OCI-LY7 (cell line): Measurements from ENCODE around the gene CLMP.

Source experiments
- EZH2phosphoT487 ChIP-seq: fragments of 200-600 bp; sonication (generic); IDR thresholded peaks from 2 replicates; pipeline ENCODE4 v1.6.1; 2018; ENCODE audit warnings: low read depth, borderline replicate concordance, mild to moderate bottlenecking, mixed run types, antibody characterized with exemption, low read length, moderate library complexity, mixed read lengths
- TF ChIP-seq, protein P1 (sequence below): fragments of 200-600 bp; sonication (generic); conservative IDR thresholded peaks from 2 replicates; pipeline ENCODE4 v1.5.1; 2014; ENCODE audit warnings: mild to moderate bottlenecking, antibody characterized with exemption, low read length, moderate library complexity, mixed read lengths

DNA sequence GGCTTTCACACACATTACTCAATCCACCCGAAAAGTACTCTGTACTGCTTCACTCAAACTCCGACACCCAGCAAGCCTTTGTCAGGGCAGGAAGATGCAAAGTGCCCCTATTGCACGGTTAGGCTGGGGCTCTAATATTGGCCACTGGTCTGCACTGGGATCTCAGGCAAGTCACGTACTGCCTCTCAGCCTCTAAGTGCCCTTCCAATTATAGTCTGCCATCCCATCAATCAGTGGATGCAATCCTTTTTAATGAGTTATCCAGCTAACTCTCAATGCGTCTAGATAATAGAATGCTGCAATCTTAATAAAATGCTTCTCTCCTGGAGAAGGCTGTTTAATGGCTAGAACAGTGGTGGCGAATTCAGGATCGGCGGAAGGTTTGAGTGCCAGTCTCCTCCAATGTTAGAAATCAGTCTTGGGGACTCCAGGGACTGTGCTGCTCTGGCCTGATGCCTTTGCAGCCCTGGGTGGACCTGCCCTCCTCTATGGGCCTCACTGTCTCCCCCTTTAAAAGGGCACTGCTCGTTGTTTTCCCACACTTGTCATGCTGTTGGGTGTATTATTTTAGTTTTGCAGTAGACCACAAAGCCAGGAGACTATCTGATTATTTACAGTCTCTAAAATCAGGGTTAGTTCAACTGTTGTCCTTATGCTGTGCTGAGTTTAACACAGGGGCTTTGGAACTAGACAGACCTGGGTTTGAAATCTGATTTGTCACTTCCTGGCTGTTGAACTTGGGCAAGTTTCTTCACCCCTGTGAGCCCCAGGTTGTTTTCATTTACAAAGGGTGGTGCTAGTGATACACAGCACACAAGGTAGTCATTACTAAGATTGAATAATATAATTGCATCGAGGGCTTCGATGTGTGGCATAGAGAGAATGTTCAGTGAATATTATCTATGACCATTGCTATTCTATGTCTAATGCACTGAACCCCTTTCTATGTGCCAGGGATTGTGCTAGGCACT lies 36.7 kb downstream of the CLMP start:
- TF ChIP-seq, protein P1, sequence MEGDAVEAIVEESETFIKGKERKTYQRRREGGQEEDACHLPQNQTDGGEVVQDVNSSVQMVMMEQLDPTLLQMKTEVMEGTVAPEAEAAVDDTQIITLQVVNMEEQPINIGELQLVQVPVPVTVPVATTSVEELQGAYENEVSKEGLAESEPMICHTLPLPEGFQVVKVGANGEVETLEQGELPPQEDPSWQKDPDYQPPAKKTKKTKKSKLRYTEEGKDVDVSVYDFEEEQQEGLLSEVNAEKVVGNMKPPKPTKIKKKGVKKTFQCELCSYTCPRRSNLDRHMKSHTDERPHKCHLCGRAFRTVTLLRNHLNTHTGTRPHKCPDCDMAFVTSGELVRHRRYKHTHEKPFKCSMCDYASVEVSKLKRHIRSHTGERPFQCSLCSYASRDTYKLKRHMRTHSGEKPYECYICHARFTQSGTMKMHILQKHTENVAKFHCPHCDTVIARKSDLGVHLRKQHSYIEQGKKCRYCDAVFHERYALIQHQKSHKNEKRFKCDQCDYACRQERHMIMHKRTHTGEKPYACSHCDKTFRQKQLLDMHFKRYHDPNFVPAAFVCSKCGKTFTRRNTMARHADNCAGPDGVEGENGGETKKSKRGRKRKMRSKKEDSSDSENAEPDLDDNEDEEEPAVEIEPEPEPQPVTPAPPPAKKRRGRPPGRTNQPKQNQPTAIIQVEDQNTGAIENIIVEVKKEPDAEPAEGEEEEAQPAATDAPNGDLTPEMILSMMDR, result no peak
- TF ChIP-seq EZH2phosphoT487, result no peak
